NCI-H2029 (cell line): ENCODE measurements around the gene PTPRN2.

ENCODE experiments used
- DNase-seq: peaks from one replicate; lab custom pipeline; 2025; lab: John Stamatoyannopoulos, UW

PTPRN2 gene

GRCh38 chr7:158010961-158011693 is 576.5 kb downstream of the PTPRN2 start:
- no peak for DNase-seq

GRCh38 chr7:158009886-158010285 is 577.7 kb downstream of the PTPRN2 start:
- DNase-seq = no peak

GRCh38 chr7:158008267-158008666 is 579.4 kb downstream of the PTPRN2 start:
- no peak for DNase-seq

- DNase-seq = no peak
These were observed 579.8 kb downstream of the PTPRN2 start for GRCh38 chr7:158007697-158008257.

- no peak for DNase-seq
These were observed 580.6 kb downstream of the PTPRN2 start for GRCh38 chr7:158006841-158007696.

- no peak for DNase-seq
These were observed 582.1 kb downstream of the PTPRN2 start for GRCh38 chr7:158005531-158005930.

- DNase-seq = no peak
These were observed 583.5 kb downstream of the PTPRN2 start for GRCh38 chr7:158004123-158004490.

- DNase-seq = no peak
These were observed 584.0 kb downstream of the PTPRN2 start for GRCh38 chr7:158003441-158004122.

GRCh38 chr7:158002486-158003080 is 585.0 kb downstream of the PTPRN2 start:
- no peak for DNase-seq

GRCh38 chr7:158001621-158002320 is 585.9 kb downstream of the PTPRN2 start:
- peak; percentile 92 for DNase-seq

GRCh38 chr7:158001003-158001402 is 586.6 kb downstream of the PTPRN2 start:
- DNase-seq = no peak

- peak; percentile 73 for DNase-seq
These were observed 587.5 kb downstream of the PTPRN2 start for GRCh38 chr7:158000160-158000559.

GRCh38 chr7:157998884-157999552 is 588.6 kb downstream of the PTPRN2 start:
- no peak for DNase-seq

GRCh38 chr7:157997471-157997870 is 590.2 kb downstream of the PTPRN2 start:
- DNase-seq = no peak

GRCh38 chr7:157997080-157997440 is 590.6 kb downstream of the PTPRN2 start:
- DNase-seq = no peak

GRCh38 chr7:157996359-157997079 is 591.1 kb downstream of the PTPRN2 start:
- DNase-seq = no peak

GRCh38 chr7:157995815-157996214 is 591.8 kb downstream of the PTPRN2 start:
- no peak for DNase-seq

- DNase-seq = no peak
These were observed 593.3 kb downstream of the PTPRN2 start for GRCh38 chr7:157994319-157994718.

GRCh38 chr7:157993406-157994105 is 594.1 kb downstream of the PTPRN2 start:
- DNase-seq = no peak
